ENCODE measurements around the gene TRIM58.
A peak's percentile ranks its signal among the peaks of the same experiment; 100 is the strongest.

TRIM58 gene, protein sequence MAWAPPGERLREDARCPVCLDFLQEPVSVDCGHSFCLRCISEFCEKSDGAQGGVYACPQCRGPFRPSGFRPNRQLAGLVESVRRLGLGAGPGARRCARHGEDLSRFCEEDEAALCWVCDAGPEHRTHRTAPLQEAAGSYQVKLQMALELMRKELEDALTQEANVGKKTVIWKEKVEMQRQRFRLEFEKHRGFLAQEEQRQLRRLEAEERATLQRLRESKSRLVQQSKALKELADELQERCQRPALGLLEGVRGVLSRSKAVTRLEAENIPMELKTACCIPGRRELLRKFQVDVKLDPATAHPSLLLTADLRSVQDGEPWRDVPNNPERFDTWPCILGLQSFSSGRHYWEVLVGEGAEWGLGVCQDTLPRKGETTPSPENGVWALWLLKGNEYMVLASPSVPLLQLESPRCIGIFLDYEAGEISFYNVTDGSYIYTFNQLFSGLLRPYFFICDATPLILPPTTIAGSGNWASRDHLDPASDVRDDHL

DNA sequence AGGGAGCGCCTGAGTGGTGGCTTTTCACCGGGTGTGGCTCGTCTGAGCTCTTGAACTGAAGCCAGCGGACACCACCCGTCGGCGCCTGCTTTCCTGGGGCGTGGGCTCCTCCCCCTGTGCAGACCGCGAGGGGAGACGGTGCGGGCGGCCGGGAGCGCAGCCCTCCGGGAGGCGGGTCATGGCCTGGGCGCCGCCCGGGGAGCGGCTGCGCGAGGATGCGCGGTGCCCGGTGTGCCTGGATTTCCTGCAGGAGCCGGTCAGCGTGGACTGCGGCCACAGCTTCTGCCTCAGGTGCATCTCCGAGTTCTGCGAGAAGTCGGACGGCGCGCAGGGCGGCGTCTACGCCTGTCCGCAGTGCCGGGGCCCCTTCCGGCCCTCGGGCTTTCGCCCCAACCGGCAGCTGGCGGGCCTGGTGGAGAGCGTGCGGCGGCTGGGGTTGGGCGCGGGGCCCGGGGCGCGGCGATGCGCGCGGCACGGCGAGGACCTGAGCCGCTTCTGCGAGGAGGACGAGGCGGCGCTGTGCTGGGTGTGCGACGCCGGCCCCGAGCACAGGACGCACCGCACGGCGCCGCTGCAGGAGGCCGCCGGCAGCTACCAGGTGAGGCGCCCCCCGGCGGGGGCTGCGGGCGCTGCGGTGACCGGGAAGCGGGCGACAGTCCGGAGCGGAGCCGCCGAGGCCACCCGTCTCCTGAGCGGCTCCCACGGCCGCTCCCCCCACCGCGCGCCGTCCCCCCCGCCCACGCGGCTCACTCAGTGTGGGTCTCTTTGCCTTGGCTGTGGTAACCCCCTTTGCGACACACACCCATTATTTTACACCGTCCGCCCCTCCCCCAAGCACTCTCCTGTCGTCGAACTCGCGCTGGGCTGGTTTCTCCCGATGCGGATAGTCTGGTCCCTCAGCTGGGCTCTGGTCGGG lies at the start of gene TRIM58:
TRIM58 (plus strand) TSS at position 119 of the 916 bp plus-strand sequence; CDS start at position 179, 60 bp downstream.
- peak; percentile 51 for DNase-seq

DNA sequence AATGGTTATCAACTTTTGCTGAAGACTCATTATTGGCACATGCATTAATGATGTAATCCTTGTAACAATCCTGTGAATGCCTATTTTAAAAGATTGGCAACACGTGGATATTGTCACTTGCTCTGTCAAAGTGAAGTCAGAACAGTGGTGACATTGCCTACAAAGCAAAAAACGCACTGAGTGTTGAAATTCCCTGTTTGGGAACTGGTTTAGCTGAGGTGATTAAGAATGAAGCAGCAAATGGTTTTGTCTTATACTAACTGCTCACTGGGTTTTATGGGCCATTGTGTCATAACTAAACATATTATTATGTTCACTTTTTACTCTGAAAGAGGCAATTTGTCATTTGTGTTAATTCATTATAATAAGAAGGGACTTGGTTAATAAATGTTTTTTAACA lies 44.4 kb upstream of the TRIM58 start:
- no peak for DNase-seq

DNA sequence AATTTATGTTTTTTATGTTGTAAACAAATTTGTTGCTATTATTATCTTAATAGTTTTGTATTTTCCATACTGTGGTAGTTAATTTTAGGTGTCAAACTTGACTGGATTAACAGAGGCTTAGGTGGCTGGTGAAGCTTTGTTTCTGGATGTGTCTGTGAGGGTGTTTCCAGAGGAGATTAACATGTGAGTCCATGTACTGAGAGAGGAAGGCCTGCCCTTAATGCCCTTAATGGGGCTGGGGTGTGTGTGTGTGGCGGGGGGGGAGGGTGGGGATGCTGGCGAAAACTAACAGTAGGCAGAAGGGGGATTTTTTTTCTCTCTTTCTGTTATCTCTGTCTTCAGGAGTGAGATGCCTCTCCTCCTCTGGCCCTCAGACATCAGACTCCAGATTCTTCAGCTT lies 34.9 kb upstream of the TRIM58 start:
- DNase-seq = peak; percentile 33

DNA sequence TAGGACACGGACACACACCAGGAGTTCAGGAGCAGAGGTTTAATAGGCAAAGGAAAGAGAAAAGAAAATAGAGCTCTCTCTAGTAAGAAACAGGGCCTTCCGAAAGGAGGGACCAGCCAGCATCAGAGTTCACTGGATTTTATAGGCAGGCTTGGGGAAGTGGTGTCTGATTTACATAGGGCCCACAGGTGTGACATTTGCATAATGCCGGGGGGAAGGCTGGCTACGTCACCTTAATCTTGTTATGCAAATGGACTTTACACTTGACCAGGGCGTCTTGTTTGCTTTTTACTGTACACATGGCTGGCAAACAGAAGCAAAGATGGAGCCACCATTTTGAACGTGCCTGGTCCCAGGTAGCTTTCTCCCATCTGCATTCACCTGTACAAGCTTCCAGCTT lies 33.0 kb upstream of the TRIM58 start, which contains the start of gene OR14A16:
OR14A16 (minus strand) TSS at position 97 of the 400 bp plus-strand sequence. CDS start 8,390 bp downstream, outside the sequence.
- no peak for DNase-seq

DNA sequence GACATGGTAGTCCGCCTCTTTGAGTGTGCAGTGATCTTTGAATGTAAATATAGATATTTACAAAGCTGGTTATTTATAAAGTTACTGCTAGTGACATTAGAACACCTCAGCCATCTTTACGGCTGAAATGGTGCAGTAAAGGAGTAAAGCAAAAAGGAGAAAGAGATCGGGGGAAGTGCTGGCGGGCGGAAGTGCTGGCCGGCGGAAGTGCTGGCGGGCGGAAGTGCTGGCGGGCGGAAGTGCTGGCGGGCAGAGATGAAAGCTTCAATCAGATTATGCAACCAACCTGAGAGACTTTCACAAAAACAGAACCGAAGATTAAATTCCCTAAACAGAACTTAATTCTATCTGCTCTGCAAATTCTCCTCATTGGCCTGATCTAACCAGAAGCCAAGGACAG lies 31.6 kb upstream of the TRIM58 start:
- no peak for DNase-seq

DNA sequence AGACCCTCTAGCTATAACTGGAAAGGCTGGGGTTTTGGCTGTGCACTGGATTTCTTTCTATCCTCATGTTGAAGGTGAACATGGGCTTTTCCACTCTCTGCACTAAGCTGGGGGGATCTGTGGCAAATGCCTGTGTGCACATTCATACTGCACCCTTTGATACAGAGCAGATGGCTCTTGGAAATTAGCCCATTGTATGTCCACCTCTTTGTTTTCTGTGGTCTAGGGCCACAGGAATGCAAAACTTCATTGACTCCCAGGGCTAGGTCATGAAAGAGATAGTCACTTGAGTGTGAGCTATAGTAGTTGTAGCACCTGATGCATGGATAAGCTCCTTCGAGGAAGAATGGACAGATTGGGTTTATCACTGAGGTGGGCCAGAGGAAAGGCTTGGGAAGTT lies 27.3 kb upstream of the TRIM58 start:
- no peak for DNase-seq

DNA sequence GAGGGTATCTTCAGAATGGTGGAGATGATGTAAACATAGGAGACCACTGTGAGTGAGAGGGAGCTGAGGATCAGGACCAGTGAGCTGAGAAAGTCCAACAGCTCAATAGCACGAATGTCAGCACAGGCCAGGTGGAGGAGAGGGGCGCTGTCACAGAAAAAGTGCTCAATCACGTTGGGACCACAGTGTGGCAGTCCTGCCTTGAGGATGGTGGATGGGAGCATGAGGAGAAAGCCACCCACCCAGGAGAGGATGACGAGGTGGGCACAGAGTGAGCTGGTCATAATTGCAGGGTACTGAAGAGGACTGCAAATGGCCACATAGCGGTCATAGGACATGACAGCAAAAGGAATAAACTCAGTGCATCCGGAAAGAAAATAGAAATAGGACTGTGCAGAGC lies 23.4 kb upstream of the TRIM58 start:
- DNase-seq = no peak

DNA sequence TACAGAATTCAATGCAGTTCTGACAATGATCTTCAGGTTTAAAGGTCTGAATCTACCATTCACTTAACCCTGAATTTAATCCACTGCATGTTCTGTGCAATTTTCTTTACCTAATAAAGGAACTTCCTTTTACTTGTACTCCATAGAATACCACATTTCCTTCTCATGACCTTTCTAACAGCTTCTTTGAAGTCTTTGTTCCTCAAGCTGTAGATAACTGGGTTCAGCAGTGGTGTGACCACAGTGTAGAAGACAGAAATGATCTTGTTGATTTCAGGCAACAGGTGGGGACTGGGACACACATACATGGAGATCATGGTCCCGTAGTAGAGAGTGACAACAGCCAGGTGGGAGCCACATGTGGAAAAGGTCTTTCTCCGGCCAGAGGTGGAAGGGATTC lies 16.2 kb upstream of the TRIM58 start:
- DNase-seq = no peak

DNA sequence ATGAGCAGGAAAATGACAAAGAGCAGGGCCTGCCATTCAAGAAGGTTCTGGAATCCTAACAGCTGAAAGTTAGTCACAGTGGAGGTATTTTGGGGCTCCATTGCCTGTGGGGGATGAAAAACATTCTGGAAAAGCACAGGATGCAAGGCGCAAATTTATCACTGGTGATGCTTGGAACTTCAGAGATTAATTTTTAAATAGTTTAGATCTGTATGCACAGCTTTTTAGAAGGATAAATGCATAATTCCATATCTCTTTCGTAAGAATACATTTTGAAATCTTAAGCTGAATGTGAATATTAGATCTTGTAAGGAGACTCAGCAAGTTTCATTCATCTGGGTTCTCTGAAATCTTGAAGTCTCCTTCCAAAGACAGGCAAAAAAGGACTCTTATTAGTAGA lies 15.2 kb upstream of the TRIM58 start, which contains the start of gene OR11L1:
OR11L1 (minus strand) TSS at position 101 of the 400 bp plus-strand sequence; CDS start at position 101, 0 bp downstream.
- DNase-seq = no peak

DNA sequence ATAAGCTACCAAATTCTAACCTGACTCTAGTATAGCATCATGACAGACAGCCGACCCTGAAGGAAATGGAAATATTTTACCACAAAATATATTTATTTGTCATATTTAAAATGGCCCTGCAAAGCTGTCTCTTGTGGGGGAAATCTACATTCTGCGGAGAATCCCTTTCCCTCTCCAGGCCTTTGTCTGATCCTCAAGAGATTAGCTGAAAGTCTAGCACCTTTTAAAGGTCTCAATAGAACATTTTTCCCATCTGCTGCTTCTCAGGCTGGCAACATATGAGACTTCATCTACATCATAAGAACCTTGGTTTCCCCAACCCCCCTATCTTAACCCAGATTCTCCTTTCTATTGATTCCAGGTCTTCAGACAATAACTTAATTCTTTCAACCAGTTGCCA lies 13.6 kb upstream of the TRIM58 start:
- no peak for DNase-seq

DNA sequence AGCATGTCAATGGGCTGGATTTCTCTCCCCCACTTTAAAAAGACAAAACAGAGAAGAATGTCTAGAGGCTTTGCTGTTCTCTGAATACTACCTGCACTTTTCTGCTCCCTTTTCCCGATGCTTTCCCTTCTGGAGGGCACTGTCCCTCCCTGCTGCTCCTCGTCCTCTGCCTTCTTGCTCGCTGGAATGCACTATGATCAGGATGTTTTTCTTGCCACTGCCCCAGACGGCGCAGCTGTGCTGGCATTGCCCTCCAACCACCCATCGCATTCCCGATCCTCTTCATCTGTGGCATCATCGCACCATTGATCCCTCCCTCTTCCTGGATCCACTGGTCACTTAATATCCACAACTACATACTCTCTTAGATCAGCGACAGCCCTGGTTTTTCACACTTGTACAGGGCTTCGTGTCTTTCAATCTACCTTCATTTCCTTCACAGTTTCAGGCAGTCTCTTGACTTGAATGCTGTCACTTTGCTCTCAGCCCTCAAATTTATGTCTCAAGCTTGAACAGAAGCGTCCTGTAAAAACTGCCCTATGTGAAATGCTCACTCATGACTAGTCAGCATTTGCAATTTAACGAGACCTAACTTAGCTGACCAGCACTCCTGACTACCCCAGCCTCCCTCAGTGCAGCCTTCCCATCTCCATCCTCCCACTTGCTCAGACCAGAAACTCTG lies 11.8 kb upstream of the TRIM58 start:
- no peak for DNase-seq

DNA sequence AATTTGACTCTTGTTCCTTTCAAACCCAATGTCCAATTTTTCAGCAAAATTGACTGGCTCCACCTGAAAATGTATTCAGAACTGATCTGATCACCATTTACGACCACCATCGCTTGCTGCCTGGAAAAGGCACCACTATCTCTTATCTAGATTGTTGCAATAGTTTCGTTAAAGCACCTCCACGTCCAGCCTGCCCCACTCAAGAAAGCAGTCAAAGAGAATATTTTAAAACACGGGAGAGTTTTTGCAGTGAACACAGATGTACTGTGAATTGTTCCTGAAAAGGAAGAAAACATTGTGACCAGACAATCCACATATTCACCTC lies 11.3 kb upstream of the TRIM58 start:
- no peak for DNase-seq

DNA sequence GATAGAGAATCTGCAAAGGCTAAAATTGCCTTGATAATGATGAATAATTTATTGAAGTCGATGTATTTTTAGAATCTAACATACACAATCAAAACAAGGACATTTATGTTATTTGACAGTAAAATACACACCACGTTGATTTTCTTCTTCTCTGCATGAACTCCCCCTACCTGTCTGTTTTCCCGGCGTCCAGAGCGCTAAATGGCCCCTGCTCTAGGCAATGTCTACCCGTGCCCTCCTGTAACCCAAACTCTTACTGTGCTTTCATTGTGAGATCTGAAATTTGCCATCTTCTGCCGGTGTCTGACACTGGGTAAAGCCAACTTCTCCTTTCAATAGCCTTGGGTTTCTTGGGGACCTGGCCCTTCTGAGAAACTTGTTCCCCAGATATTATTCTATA lies 8.6 kb upstream of the TRIM58 start:
- no peak for DNase-seq

DNA sequence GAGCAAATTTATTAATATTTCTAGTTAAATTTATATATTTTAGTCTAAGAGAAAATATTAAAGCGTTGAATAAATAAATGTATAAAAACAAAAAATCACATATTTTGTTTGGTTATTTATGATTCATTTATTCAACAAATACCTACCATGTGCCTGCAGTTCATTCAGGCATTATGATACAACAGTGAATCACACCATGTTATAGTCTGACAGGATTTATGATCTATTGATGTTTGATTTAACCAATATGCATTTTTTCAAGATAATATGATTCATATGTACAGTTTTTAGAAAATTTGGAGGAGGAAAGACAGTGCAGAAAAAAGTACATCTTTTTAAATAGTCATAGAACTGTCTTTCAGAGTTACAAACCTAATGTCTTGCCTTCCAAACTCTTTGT lies 7.4 kb upstream of the TRIM58 start:
- DNase-seq = no peak

DNA sequence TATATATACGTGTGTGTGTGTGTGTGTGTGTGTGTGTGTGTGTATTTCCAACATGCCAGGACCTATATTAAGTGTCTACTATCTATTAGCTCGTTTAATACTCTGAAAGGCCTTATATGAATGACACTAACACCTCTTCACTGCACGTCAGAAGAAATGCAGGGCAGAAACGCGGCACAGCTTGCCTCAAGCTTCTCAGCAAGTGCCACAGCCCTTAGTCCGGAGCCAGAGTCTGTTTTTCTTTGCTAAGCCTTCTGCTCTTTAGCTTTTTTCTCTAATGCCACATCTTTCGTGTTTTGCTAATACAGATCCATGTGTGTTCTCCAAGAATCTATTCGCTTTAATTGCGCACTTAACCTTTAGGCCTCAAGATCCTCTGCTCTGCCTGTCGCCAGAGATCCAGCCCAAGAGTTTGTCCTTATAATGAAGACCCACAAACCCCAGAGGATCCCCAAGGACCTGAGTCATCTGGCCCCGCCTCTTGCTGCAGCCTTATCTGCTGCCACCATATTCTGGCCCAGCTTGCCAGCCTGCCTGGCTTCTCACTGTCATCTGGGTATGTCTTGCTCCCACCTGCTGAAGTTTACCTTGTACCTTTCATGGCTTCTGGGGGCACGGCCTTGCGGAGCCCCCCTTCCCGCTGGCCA lies 2.0 kb upstream of the TRIM58 start:
- no peak for DNase-seq

DNA sequence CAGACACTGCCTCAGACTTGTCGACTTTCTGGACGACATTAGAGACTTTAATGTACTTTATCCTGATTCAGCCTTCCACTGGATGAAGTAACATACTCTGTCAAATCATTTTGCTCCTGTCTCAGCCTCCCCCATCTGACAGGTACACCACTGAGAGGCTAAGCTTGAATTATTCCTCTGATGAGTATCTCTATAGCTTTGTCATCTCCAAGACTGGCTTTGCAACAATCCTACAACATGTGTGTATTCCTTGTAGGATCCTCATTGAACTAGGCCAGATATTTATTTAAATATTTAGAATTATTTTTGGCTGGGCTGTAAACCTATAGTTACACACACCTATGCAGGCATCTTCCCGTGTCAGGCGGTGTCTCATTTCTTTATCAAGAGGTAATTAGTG lies 1.1 kb upstream of the TRIM58 start:
- DNase-seq = no peak

DNA sequence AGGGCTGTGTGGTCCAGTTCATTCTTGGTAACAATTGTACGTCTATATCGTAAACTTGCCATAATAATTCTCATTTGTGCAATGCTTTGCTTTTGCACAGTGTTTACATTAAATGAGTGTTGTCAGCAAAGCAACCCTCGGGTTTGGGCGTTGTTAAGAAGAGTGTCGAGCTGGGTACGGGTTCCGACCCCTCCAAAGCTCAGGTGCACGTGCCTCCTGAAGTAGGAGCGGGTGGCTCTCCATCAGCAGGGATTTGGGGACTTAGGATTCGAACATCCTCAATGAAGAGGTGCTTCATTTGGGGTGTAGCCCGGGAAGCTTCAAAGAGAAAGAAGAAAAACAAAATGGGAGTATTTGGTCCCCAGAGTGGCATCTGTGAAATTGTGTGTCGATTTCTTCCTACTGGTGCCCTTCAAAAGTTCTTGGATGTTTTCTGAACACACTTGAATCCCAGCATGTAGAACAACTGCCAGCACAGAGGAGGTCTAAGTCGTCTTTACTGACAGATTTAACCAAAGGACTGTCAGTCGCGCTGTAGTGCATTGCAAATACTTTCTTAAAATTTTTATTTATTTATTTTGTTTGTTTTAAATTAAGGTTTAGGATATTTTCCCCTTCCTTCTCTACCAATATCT lies 1.1 kb downstream of the TRIM58 start:
- DNase-seq = no peak

DNA sequence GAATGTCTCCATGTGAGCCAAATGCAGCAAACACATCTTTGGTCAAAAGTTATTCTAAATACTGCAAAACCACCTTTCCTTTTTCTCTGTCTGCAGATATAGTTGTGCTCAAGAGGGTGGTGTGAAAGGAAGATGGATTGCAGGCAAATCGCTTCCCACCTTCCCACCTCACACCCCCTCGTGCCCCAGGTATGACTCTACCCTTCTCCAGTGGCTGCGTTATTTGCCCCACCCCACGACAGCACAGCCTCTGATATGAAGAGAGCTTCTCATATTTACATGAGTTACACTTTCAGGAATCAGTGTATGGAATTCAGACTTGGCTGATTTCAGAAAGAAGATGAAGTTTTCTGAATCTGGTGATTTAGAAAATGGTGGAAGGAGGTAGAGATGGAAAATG lies 5.8 kb downstream of the TRIM58 start:
- DNase-seq = no peak

DNA sequence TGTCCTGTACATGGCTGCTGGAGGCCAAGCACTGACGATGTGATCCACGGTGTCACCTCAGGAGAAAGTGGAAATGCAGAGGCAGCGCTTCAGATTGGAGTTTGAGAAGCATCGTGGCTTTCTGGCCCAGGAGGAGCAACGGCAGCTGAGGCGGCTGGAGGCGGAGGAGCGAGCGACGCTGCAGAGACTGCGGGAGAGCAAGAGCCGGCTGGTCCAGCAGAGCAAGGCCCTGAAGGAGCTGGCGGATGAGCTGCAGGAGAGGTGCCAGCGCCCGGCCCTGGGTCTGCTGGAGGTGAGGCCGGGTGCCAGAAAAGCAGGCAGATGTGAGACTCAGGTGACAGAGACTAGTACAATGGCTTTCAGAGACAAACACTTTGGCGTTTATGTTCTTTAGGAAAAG lies 7.7 kb downstream of the TRIM58 start:
- DNase-seq = no peak

DNA sequence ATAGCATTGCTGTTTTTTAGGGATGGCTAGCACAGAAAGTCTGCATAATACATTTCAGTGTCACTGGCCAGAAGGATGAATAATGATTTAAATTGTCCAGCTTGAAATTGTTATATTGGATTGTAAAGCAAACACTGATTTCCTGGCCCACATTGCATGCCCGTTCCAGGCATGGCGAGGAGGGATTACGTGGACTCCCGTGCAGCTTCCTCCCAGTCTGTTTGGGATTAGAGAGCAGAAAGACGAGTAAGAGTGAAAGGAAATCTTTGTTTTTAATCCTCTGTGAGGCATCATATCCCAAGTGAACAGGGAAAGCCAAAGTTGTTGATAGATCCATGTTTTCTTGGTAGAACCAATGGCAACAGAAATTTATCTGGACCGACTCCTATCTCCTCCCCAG lies 8.4 kb downstream of the TRIM58 start:
- DNase-seq = peak; percentile 56

DNA sequence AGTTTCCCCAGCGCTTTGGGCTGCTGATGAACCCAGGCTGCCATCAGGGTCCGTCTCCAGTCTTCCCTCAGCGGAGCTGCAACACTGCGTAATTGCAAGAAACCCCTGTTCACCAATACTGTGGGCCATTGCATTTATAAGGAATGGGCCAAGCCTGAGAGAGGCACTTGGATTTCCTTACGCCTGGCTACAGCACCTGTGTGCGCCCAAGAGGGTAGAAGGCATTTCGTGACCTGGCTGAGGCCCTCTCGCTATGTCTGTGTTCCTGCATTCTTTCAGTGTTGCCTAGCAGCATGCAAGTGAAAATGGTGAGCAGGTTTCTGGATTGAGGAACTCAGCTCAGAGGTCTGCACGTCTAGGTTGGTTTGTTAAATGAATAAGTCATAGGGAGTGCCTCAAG lies 26.4 kb downstream of the TRIM58 start:
- DNase-seq = no peak

DNA sequence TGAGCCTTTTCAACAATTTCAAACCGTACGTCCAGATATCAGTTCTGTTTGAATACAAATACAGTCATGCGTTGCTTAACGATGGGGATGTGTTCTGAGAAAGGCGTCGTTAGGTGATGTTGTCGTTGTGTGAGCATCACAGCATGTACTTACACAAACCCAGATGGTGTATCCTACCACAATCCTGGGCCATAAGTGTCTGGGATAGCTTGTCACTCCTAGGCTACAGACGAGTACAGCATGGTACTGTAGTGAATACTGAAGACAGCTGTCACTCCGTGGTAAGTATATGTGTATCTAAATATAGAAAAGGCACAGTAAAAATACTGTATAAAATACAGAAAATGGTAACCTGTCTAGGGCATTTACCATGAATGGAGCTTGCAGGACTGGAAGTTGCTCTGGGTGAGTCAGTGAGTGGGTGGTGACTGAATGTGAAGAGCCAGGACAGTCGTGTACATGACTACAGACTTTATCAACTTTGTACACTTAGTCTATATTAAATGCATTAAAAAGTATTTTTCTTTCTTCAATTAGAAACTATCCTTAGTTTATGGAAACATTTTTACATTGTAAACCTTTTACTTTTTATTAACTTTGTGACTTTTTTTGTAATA lies 27.9 kb downstream of the TRIM58 start:
- no peak for DNase-seq
